Breast epithelium (tissue), 3 donors: Measurements from ENCODE around the gene DCP1A.

Source experiments
- CTCF ChIP-seq, 3 donors: fragments of 450-650 bp; IDR thresholded peaks; one replicate each; pipeline ENCODE4 v1.5.1; 2016 to 2017; ENCODE audit warnings: antibody characterized with exemption in 3 of 3, mild to moderate bottlenecking in 3 of 3, moderate library complexity in 3 of 3
- POLR2A ChIP-seq: fragments of 450-650 bp; IDR thresholded peaks from one replicate; pipeline ENCODE4 v1.6.1; 2016; ENCODE audit warnings: antibody characterized with exemption, mild to moderate bottlenecking, moderate library complexity
- POLR2AphosphoS5 ChIP-seq, 3 donors: sonication (generic); formaldehyde crosslinking; IDR thresholded peaks; one replicate each; pipeline ENCODE4 v1.6.1; 2017; ENCODE audit warnings: antibody characterized with exemption in 3 of 3

DNA sequence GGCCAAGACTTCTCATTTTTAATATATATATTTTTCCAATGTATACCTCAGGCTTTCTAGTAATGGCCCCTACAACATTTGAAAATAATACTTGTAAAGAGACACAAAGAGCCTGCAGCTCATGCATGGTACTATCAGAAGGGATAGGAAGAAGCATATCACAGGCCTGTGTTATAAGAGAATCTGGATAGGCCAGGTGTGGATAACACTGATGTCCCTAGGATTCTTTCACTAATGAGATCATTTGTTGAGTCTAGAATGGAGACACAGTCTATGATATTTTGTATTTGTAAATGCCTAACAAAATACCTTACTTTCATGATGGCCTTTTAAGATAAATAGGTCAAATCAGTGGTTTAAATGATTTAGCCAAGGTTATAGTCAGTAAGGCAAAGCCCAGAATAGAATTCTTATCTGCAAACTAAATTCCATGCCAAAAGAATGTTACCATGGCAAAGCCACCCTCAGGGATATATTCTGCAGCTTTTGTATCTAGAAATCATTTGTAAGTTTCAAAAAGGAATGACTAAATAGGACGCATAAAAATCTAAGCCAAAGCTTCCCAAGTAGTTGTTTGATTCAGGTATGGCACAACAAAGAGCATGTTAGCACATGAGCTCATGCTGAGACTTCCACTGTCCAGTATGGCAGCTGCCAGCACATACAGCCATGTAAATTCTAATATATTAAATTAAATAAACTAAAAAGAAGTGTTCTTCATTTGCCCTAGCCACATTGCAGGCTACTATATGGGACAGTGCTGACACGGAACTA, 10.0 kb downstream of the DCP1A start:
- TF ChIP-seq POLR2AphosphoS5 (IDR thresholded peaks at IDR 0.05) (no peak), CTCF (IDR thresholded peaks at IDR 0.05) (no peak), POLR2A (no peak)
